Measurements from ENCODE around the gene ADAM15. TPM values are rescaled to one million over a fixed set of nuclear protein-coding genes. Genes with fewer than 3 reads are reported as not detected.
A peak's percentile ranks its signal among the peaks of the same experiment; 100 is the strongest.

Gene ADAM15
- polyA plus RNA-seq, 3 donors = 44.5 to 202 (median 74.3) TPM

DNA sequence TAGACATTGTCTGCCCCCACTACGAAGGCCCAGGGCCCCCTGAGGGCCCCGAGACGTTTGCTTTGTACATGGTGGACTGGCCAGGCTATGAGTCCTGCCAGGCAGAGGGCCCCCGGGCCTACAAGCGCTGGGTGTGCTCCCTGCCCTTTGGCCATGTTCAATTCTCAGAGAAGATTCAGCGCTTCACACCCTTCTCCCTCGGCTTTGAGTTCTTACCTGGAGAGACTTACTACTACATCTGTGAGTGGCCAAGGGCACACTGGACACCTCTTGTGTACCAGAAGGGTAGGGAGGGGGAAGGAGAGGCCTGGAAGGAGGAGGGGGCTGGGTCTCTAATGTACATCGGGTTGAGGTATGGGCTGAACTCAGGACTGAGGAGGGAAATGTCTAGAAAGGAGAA is 15.7 kb downstream of the ADAM15 start:
- intact Hi-C loops (cut with micrococcal nuclease) = no loop called here
- peaks cover 0 to 8% of the 10 kb centered on the region in 2 donors for H3K27me3 ChIP-seq (ENCODE audit: control insufficient read depth in 2 of 2, insufficient read depth in 2 of 2, low read length in 2 of 2)
- TF ChIP-seq, protein P1, sequence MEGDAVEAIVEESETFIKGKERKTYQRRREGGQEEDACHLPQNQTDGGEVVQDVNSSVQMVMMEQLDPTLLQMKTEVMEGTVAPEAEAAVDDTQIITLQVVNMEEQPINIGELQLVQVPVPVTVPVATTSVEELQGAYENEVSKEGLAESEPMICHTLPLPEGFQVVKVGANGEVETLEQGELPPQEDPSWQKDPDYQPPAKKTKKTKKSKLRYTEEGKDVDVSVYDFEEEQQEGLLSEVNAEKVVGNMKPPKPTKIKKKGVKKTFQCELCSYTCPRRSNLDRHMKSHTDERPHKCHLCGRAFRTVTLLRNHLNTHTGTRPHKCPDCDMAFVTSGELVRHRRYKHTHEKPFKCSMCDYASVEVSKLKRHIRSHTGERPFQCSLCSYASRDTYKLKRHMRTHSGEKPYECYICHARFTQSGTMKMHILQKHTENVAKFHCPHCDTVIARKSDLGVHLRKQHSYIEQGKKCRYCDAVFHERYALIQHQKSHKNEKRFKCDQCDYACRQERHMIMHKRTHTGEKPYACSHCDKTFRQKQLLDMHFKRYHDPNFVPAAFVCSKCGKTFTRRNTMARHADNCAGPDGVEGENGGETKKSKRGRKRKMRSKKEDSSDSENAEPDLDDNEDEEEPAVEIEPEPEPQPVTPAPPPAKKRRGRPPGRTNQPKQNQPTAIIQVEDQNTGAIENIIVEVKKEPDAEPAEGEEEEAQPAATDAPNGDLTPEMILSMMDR (IDR thresholded peaks at IDR 0.05) = no peak
- H3K4me3 Mint-ChIP-seq = no peak overlapping the region
- no peak overlapping the region for H3K27ac Mint-ChIP-seq
- no peak for DNase-seq
- H3K79me2 ChIP-seq (ENCODE audit: insufficient read depth, low read length) = peaks cover 7% of the 10 kb centered on the region
- peaks cover 6 to 20% (median 13%) of the 10 kb centered on the region in 3 donors for H3K27me3 Mint-ChIP-seq (ENCODE audit: low read depth in 3 of 3)
- H3K4me1 ChIP-seq (ENCODE audit: control insufficient read depth in 1 of 2, insufficient read depth in 2 of 2, low read length in 2 of 2) = peaks cover 41 to 56% of the 10 kb centered on the region in 2 donors
- no peak overlapping the region for H3K9ac ChIP-seq (ENCODE audit: insufficient read depth, low read length, poor library complexity, severe bottlenecking)
- peaks cover 0 to 2% (median 0%) of the 10 kb centered on the region in 7 donors for H3K9me3 Mint-ChIP-seq
- peaks cover 5 to 32% of the 10 kb centered on the region in 2 donors for H3K36me3 ChIP-seq (replicated peaks in 1 of 2; ENCODE audit: control insufficient read depth in 1 of 2, insufficient read depth in 2 of 2, low read length in 2 of 2)
- peaks cover 34 to 41% of the 10 kb centered on the region in 2 donors for H3K36me3 Mint-ChIP-seq
- peaks cover 36% of the 10 kb centered on the region for H3K4me1 Mint-ChIP-seq
- H3K4me3 ChIP-seq (replicated peaks in 1 of 3; ENCODE audit: low read depth in 2 of 3, low read length in 3 of 3) = no peak overlapping the region
- WGBS (ENCODE audit: insufficient coverage) = 99% methylated on average over 6 of the region's 8 CpGs
- no peaks in the 10 kb centered on the region for H3K9me3 ChIP-seq (replicated peaks in 1 of 2; ENCODE audit: control insufficient read depth in 1 of 2, insufficient read depth in 1 of 2, low read length in 2 of 2)
- H3K27ac ChIP-seq (ENCODE audit: low read depth in 1 of 2, low read length in 2 of 2) = no peak overlapping the region
- H2AFZ ChIP-seq (ENCODE audit: insufficient read depth, low read depth, low read length, poor library complexity, severe bottlenecking) = no peak overlapping the region
- peaks cover 54% of the 10 kb centered on the region for H4K20me1 ChIP-seq (ENCODE audit: insufficient read depth, low read length)
- no peak overlapping the region for H3K4me2 ChIP-seq (replicated peaks; ENCODE audit: extremely low read depth, low read length, poor library complexity, severe bottlenecking)

DNA sequence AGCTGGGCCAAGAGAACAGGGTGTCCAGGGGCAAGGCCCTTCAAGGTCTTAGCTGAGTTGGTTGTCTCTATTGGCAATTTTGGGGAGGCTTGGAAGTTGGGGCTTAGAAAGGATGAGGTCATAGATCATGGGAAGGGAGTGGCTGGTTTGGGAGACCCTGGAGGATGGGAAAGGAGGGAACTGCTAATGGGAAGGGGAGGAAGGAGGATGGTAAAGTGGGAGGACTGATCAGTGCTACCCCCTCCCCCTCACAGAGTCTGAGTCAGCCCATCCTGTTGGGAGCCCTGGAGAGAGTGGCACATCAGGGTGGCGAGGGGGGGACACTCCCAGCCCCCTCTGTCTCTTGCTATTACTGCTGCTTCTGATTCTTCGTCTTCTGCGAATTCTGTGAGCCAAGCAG is 17.5 kb downstream of the ADAM15 start:
- WGBS (ENCODE audit: insufficient coverage) = 90% methylated on average over 2 of the region's 3 CpGs
- Mint-ChIP-seq H3K27me3 (ENCODE audit: low read depth in 3 of 3) (peaks cover 11 to 23% (median 17%) of the 10 kb centered on the region in 3 donors), H3K27ac (peak overlapping the region in 1 of 7 donors; percentile 71), H3K4me3 (no peak overlapping the region), H3K4me1 (peaks cover 32% of the 10 kb centered on the region), H3K36me3 (peaks cover 34 to 36% of the 10 kb centered on the region in 2 donors), H3K9me3 (peaks cover 0 to 2% (median 0%) of the 10 kb centered on the region in 7 donors)
- peaks cover 33 to 45% of the 10 kb centered on the region in 2 donors for H3K4me1 ChIP-seq (ENCODE audit: control insufficient read depth in 1 of 2, insufficient read depth in 2 of 2, low read length in 2 of 2)
- H3K36me3 ChIP-seq (replicated peaks in 1 of 2; ENCODE audit: control insufficient read depth in 1 of 2, insufficient read depth in 2 of 2, low read length in 2 of 2) = peaks cover 5 to 32% of the 10 kb centered on the region in 2 donors
- H3K4me2 ChIP-seq (replicated peaks; ENCODE audit: extremely low read depth, low read length, poor library complexity, severe bottlenecking) = no peak overlapping the region
- no peak overlapping the region for H2AFZ ChIP-seq (ENCODE audit: insufficient read depth, low read depth, low read length, poor library complexity, severe bottlenecking)
- no peak overlapping the region for H3K27ac ChIP-seq (ENCODE audit: low read depth in 1 of 2, low read length in 2 of 2)
- H3K4me3 ChIP-seq (replicated peaks in 1 of 3; ENCODE audit: low read depth in 2 of 3, low read length in 3 of 3) = no peak overlapping the region
- H3K27me3 ChIP-seq (ENCODE audit: control insufficient read depth in 2 of 2, insufficient read depth in 2 of 2, low read length in 2 of 2) = peaks cover 0 to 13% of the 10 kb centered on the region in 2 donors
- H3K9me3 ChIP-seq (replicated peaks in 1 of 2; ENCODE audit: control insufficient read depth in 1 of 2, insufficient read depth in 1 of 2, low read length in 2 of 2) = no peaks in the 10 kb centered on the region
- intact Hi-C loops (cut with micrococcal nuclease) = no loop called here
- no peak overlapping the region for H3K9ac ChIP-seq (ENCODE audit: insufficient read depth, low read length, poor library complexity, severe bottlenecking)
- DNase-seq = no peak
- TF ChIP-seq, protein P1 (IDR thresholded peaks at IDR 0.05) = no peak
- peaks cover 39% of the 10 kb centered on the region for H4K20me1 ChIP-seq (ENCODE audit: insufficient read depth, low read length)
- H3K79me2 ChIP-seq (ENCODE audit: insufficient read depth, low read length) = peaks cover 7% of the 10 kb centered on the region

Measured in CD14-positive monocyte (primary cell).